ENCODE measurements around the gene CELSR3. TPM values are rescaled to one million over a fixed set of nuclear protein-coding genes. Genes with fewer than 3 reads are reported as not detected.

The CELSR3 gene
- total and polyA plus RNA-seq, 2 of the 4 experiments (the other 2 are of a cell fraction) = 0.18 to 0.63 TPM

- no TSS peak for BruUV-seq (replicated peaks)
- intact Hi-C loops (cut with micrococcal nuclease) = no loop called here
- H2BK5ac ChIP-seq (ENCODE audit: low read depth, low read length, poor library complexity, severe bottlenecking) = no peak overlapping the region
These were observed 70.7 kb downstream of the CELSR3 start for GRCh38 chr3:48591886-48592518.

More at GRCh38 chr3:48591886-48592518, 70.7 kb downstream of the CELSR3 start:
- Histone ChIP-seq H3K18ac (ENCODE audit: low read depth, low read length) (no peak overlapping the region), H3K79me1 (ENCODE audit: low read depth in 1 of 2, low read length in 2 of 2) (peaks cover 28 to 82% of the 10 kb centered on the region in 2 experiments), H2AK5ac (ENCODE audit: low read depth, low read length) (peak overlapping the region; percentile 28), H3K9me3 (ENCODE audit: control insufficient read depth, insufficient read depth, low read length) (no peaks in the 10 kb centered on the region), H4K8ac (ENCODE audit: low read depth in 2 of 2, low read length in 2 of 2) (no peak overlapping the region), H3K9ac (ENCODE audit: low read depth, low read length) (no peak overlapping the region), H3K4me3 (ENCODE audit: insufficient read depth, low read depth, low read length) (no peak overlapping the region), H3K4me2 (ENCODE audit: low read depth, low read length) (no peak overlapping the region), H2BK20ac (ENCODE audit: low read depth, low read length) (no peak overlapping the region), H2BK15ac (ENCODE audit: low read depth, low read length) (no peak overlapping the region), H2AFZ (replicated peaks; ENCODE audit: low read length, poor library complexity) (no peak overlapping the region), H4K20me1 (ENCODE audit: insufficient read depth, low read length) (no peaks in the 10 kb centered on the region; the same call in 1 of the 2 replicates), H3K14ac (replicated peaks; ENCODE audit: low read depth, low read length) (no peak overlapping the region; the same call in 1 of the 2 replicates), H2AK9ac (replicated peaks; ENCODE audit: low read depth, low read length, poor library complexity) (peak overlapping the region; percentile 85), H2BK120ac (ENCODE audit: low read depth, low read length) (no peak overlapping the region), H3K23ac (ENCODE audit: low read depth, low read length) (no peak overlapping the region), H3K36me3 (ENCODE audit: control insufficient read depth, insufficient read depth, low read length) (peaks cover 52% of the 10 kb centered on the region), H3K9me1 (ENCODE audit: insufficient read depth, low read length) (peaks cover 49% of the 10 kb centered on the region), H4K91ac (ENCODE audit: insufficient read depth, low read depth, low read length) (no peak overlapping the region), H3K4me1 (ENCODE audit: control insufficient read depth, insufficient read depth, low read length) (peaks cover 28% of the 10 kb centered on the region), H3K27ac (ENCODE audit: insufficient read depth, low read length) (no peak overlapping the region), H3K4ac (ENCODE audit: low read depth, low read length) (no peak overlapping the region), H3K27me3 (ENCODE audit: control insufficient read depth, insufficient read depth, low read length) (no peaks in the 10 kb centered on the region), H3K56ac (ENCODE audit: extremely low read depth, insufficient read depth, low read length) (no peak overlapping the region), H4K5ac (ENCODE audit: low read depth, low read length) (no peak overlapping the region)
- dilution Hi-C loops (cut with HindIII; ENCODE audit: low sequenced_read_pairs, unreplicated experiment) = no loop called here
- WGBS, 2 experiments (ENCODE audit: extremely low coverage in 2 of 2, insufficient read length in 1 of 2) = 100% methylated on average over 4 of the region's 22 CpGs; no CpG with 5 or more reads in 1 of the 2 experiments
- ChIA-PET CTCF (no interaction called here), POLR2A (ENCODE audit: unreplicated experiment) (no interaction called here)
- ATAC-seq (ENCODE audit: low read depth) = no peak
- no peak for DNase-seq
- TF ChIP-seq POLR2A (IDR thresholded peaks at IDR 0.05; ENCODE audit: low read depth, low read length) = no peak
- no peak for TF ChIP-seq FOS (IDR thresholded peaks at IDR 0.05; ENCODE audit: low read depth, low read length)
- no peak for TF ChIP-seq CTCF (conservative IDR thresholded peaks at IDR 0.05; ENCODE audit: low read depth, low read length)
- TF ChIP-seq NFE2L2 (IDR thresholded peaks at IDR 0.05; ENCODE audit: low read depth, low read length) = no peak
- TF ChIP-seq RAD21 (IDR thresholded peaks at IDR 0.05; ENCODE audit: low read length) = no peak
- TF ChIP-seq MAFK (IDR thresholded peaks at IDR 0.05; ENCODE audit: low read depth, low read length) = no peak
- in situ Hi-C loops (cut with MboI; ENCODE audit: low sequenced_read_pairs) = no loop called here
